SH-SY5Y (cell line): ENCODE data around the gene RARRES1.

Source experiments
- GATA2 ChIP-seq: IDR thresholded peaks from 2 replicates; pipeline ENCODE4 v1.6.1; 2011; ENCODE audit warnings: mild to moderate bottlenecking, low read depth, low read length
- GATA3 ChIP-seq: IDR thresholded peaks from 2 replicates; pipeline ENCODE4 v1.6.1; 2011; ENCODE audit warnings: low read depth, mild to moderate bottlenecking, low read length, moderate library complexity

- TF ChIP-seq GATA2 (no peak), GATA3 (no peak)
These were observed 39.3 kb upstream of the RARRES1 start for GRCh38 chr3:158771577-158771976.
